Measurements from ENCODE around the gene TSPYL4. TPM values are rescaled to one million over a fixed set of nuclear protein-coding genes. Genes with fewer than 3 reads are reported as not detected.

TSPYL4 gene
- total RNA-seq, 2 donors from 2014 or later = 27.1 to 27.2 TPM

GRCh38 chr6:116265041-116265829 is 11.4 kb upstream of the TSPYL4 start:
- no peak overlapping the region for H3K27ac Mint-ChIP-seq
- H3K27ac ChIP-seq (ENCODE audit: low read depth, low read length) = no peak overlapping the region

GRCh38 chr6:116263353-116263752 is 9.5 kb upstream of the TSPYL4 start:
- Mint-ChIP-seq H3K9me3 (peaks cover 5% of the 10 kb centered on the region), H3K27me3 (ENCODE audit: insufficient read depth) (no peaks in the 10 kb centered on the region), H3K27ac (no peak overlapping the region), H3K4me1 (no peaks in the 10 kb centered on the region), H3K4me3 (no peak overlapping the region), H3K36me3 (ENCODE audit: low read depth) (no peaks in the 10 kb centered on the region)
- no peak for TF ChIP-seq CTCF (conservative IDR thresholded peaks at IDR 0.05)
- DNase-seq = no peak
- WGBS, 2 experiments (ENCODE audit: insufficient coverage in 1 of 2, insufficient read length in 1 of 2) = 100% methylated on average over 1 of the region's 1 CpG; no CpG with 5 or more reads in 1 of the 2 experiments
- H3K27me3 ChIP-seq (ENCODE audit: control insufficient read depth, insufficient read depth, low read length, poor library complexity, severe bottlenecking) = no peaks in the 10 kb centered on the region
- no peaks in the 10 kb centered on the region for H3K36me3 ChIP-seq (ENCODE audit: control insufficient read depth, insufficient read depth, low read length)
- no peak overlapping the region for H3K27ac ChIP-seq (ENCODE audit: low read depth, low read length)
- H3K4me3 ChIP-seq (ENCODE audit: low read length) = no peak overlapping the region
- H3K9me3 ChIP-seq (ENCODE audit: control insufficient read depth, low read length) = no peaks in the 10 kb centered on the region
- no peaks in the 10 kb centered on the region for H3K4me1 ChIP-seq (ENCODE audit: control insufficient read depth, insufficient read depth, low read length)
- H3K9ac ChIP-seq (ENCODE audit: extremely low read depth, low read length, poor library complexity, severe bottlenecking) = no peak overlapping the region

More at GRCh38 chr6:116265041-116265829, 11.4 kb upstream of the TSPYL4 start:
- TF ChIP-seq CTCF (conservative IDR thresholded peaks at IDR 0.05) = no peak
- no peaks in the 10 kb centered on the region for H3K4me1 Mint-ChIP-seq
- H3K36me3 ChIP-seq (ENCODE audit: control insufficient read depth, insufficient read depth, low read length) = no peaks in the 10 kb centered on the region
- H3K27me3 Mint-ChIP-seq (ENCODE audit: insufficient read depth) = no peaks in the 10 kb centered on the region
- H3K9me3 ChIP-seq (ENCODE audit: control insufficient read depth, low read length) = no peaks in the 10 kb centered on the region
- no peak for DNase-seq
- H3K9me3 Mint-ChIP-seq = peaks cover 5% of the 10 kb centered on the region
- 86 to 100% methylated on average over 3 to 4 of the region's 4 CpGs for WGBS, 2 experiments (ENCODE audit: insufficient coverage in 1 of 2, insufficient read length in 1 of 2)
- H3K4me3 Mint-ChIP-seq = no peak overlapping the region
- no peaks in the 10 kb centered on the region for H3K36me3 Mint-ChIP-seq (ENCODE audit: low read depth)
- H3K4me3 ChIP-seq (ENCODE audit: low read length) = no peak overlapping the region
- H3K9ac ChIP-seq (ENCODE audit: extremely low read depth, low read length, poor library complexity, severe bottlenecking) = no peak overlapping the region
- no peaks in the 10 kb centered on the region for H3K27me3 ChIP-seq (ENCODE audit: control insufficient read depth, insufficient read depth, low read length, poor library complexity, severe bottlenecking)
- no peaks in the 10 kb centered on the region for H3K4me1 ChIP-seq (ENCODE audit: control insufficient read depth, insufficient read depth, low read length)

- no peak for TF ChIP-seq CTCF (conservative IDR thresholded peaks at IDR 0.05)
- Histone ChIP-seq H3K4me3 (ENCODE audit: low read length) (no peak overlapping the region), H3K9ac (ENCODE audit: extremely low read depth, low read length, poor library complexity, severe bottlenecking) (no peak overlapping the region), H3K27ac (ENCODE audit: low read depth, low read length) (no peak overlapping the region), H3K36me3 (ENCODE audit: control insufficient read depth, insufficient read depth, low read length) (no peaks in the 10 kb centered on the region), H3K9me3 (ENCODE audit: control insufficient read depth, low read length) (no peaks in the 10 kb centered on the region), H3K27me3 (ENCODE audit: control insufficient read depth, insufficient read depth, low read length, poor library complexity, severe bottlenecking) (no peaks in the 10 kb centered on the region), H3K4me1 (ENCODE audit: control insufficient read depth, insufficient read depth, low read length) (peaks cover 5% of the 10 kb centered on the region)
- no peak for DNase-seq
- Mint-ChIP-seq H3K27ac (no peak overlapping the region), H3K9me3 (peaks cover 2% of the 10 kb centered on the region), H3K27me3 (ENCODE audit: insufficient read depth) (no peaks in the 10 kb centered on the region), H3K36me3 (ENCODE audit: low read depth) (no peaks in the 10 kb centered on the region), H3K4me1 (no peaks in the 10 kb centered on the region), H3K4me3 (no peak overlapping the region)
- WGBS, 2 experiments (ENCODE audit: insufficient coverage in 1 of 2, insufficient read length in 1 of 2) = 93 to 96% methylated on average over 18 of the region's 18 CpGs
These were observed 4.6 kb upstream of the TSPYL4 start for GRCh38 chr6:116258520-116258919.
